Mononuclear cell (primary cell): Measurements from ENCODE around the gene SLC4A2. TPM values are rescaled to one million over a fixed set of nuclear protein-coding genes. Genes with fewer than 3 reads are reported as not detected.

ENCODE experiments used
- H3K27me3 ChIP-seq: 2 replicates; pipeline ENCODE4 v1.6.0; 2011; ENCODE audit warnings: low read length, control low read depth; ENCODE audit not compliant: insufficient read depth
- H3K4me1 ChIP-seq: 2 replicates; pipeline ENCODE4 v1.5.1; 2011; ENCODE audit warnings: mild to moderate bottlenecking, low read length, control low read depth; ENCODE audit not compliant: insufficient read depth
- H3K4me3 ChIP-seq: 2 replicates; pipeline ENCODE4 v1.5.1; 2011; ENCODE audit warnings: mild to moderate bottlenecking, low read length, moderate library complexity
- H3K9me3 ChIP-seq: 2 replicates; pipeline ENCODE4 v1.5.1; 2011; ENCODE audit warnings: low read depth, mild to moderate bottlenecking, control low read depth, low read length
- total RNA-seq: library from RNA; depleted of rRNA; stranded (reverse); fragments of >200 nt; gene quantifications from one replicate; pipeline ENCODE4 v1.2.3, GENCODE V29; 2012

Gene SLC4A2
- total RNA-seq, 1 donor, result 9.4 TPM

GRCh38 chr7:151062399-151063211, 3.2 kb downstream of the SLC4A2 start:
- Histone ChIP-seq H3K4me3 (no peak overlapping the region), H3K9me3 (no peaks in the 10 kb centered on the region), H3K4me1 (peaks cover 26% of the 10 kb centered on the region), H3K27me3 (no peaks in the 10 kb centered on the region)

- H3K4me1 ChIP-seq, result peaks cover 26% of the 10 kb centered on the region
- H3K4me3 ChIP-seq, result no peak overlapping the region
- no peaks in the 10 kb centered on the region for H3K27me3 ChIP-seq
- H3K9me3 ChIP-seq, result no peaks in the 10 kb centered on the region
Observed at GRCh38 chr7:151063212-151063561, 3.8 kb downstream of the SLC4A2 start.

GRCh38 chr7:151064454-151064853, 5.1 kb downstream of the SLC4A2 start:
- H3K4me1 ChIP-seq, result peaks cover 16% of the 10 kb centered on the region
- H3K27me3 ChIP-seq, result no peaks in the 10 kb centered on the region
- no peak overlapping the region for H3K4me3 ChIP-seq
- no peaks in the 10 kb centered on the region for H3K9me3 ChIP-seq

GRCh38 chr7:151064993-151065392, 5.6 kb downstream of the SLC4A2 start:
- H3K27me3 ChIP-seq, result no peaks in the 10 kb centered on the region
- H3K9me3 ChIP-seq, result no peaks in the 10 kb centered on the region
- no peak overlapping the region for H3K4me3 ChIP-seq
- H3K4me1 ChIP-seq, result peaks cover 15% of the 10 kb centered on the region

- no peak overlapping the region for H3K4me3 ChIP-seq
- H3K9me3 ChIP-seq, result no peaks in the 10 kb centered on the region
- no peaks in the 10 kb centered on the region for H3K27me3 ChIP-seq
- H3K4me1 ChIP-seq, result peaks cover 9% of the 10 kb centered on the region
Observed at GRCh38 chr7:151065516-151065915, 6.1 kb downstream of the SLC4A2 start.

- no peak overlapping the region for H3K4me3 ChIP-seq
Observed at GRCh38 chr7:151066273-151066974, 7.0 kb downstream of the SLC4A2 start.

GRCh38 chr7:151068069-151068773, 8.8 kb downstream of the SLC4A2 start:
- Histone ChIP-seq H3K4me1 (no peaks in the 10 kb centered on the region), H3K4me3 (no peak overlapping the region)

More at GRCh38 chr7:151066273-151066974, 7.0 kb downstream of the SLC4A2 start:
- H3K27me3 ChIP-seq, result no peaks in the 10 kb centered on the region
- H3K4me1 ChIP-seq, result peaks cover under 1% of the 10 kb centered on the region
- no peaks in the 10 kb centered on the region for H3K9me3 ChIP-seq

GRCh38 chr7:151069841-151070573, 10.6 kb downstream of the SLC4A2 start:
- Histone ChIP-seq H3K9me3 (no peaks in the 10 kb centered on the region), H3K4me1 (no peaks in the 10 kb centered on the region), H3K4me3 (no peak overlapping the region), H3K27me3 (no peaks in the 10 kb centered on the region)

More at GRCh38 chr7:151068069-151068773, 8.8 kb downstream of the SLC4A2 start:
- H3K27me3 ChIP-seq, result no peaks in the 10 kb centered on the region
- H3K9me3 ChIP-seq, result no peaks in the 10 kb centered on the region

- no peaks in the 10 kb centered on the region for H3K9me3 ChIP-seq
- no peaks in the 10 kb centered on the region for H3K4me1 ChIP-seq
- H3K27me3 ChIP-seq, result no peaks in the 10 kb centered on the region
- no peak overlapping the region for H3K4me3 ChIP-seq
Observed at GRCh38 chr7:151070574-151070960, 11.2 kb downstream of the SLC4A2 start.

- Histone ChIP-seq H3K4me1 (no peaks in the 10 kb centered on the region), H3K27me3 (no peaks in the 10 kb centered on the region), H3K4me3 (no peak overlapping the region), H3K9me3 (no peaks in the 10 kb centered on the region)
Observed at GRCh38 chr7:151071032-151071866, 11.9 kb downstream of the SLC4A2 start.

- Histone ChIP-seq H3K4me1 (peaks cover 6% of the 10 kb centered on the region), H3K9me3 (no peaks in the 10 kb centered on the region), H3K4me3 (no peak overlapping the region), H3K27me3 (no peaks in the 10 kb centered on the region)
Observed at GRCh38 chr7:151073990-151074389, 14.6 kb downstream of the SLC4A2 start.

GRCh38 chr7:151074817-151075661, 15.7 kb downstream of the SLC4A2 start:
- Histone ChIP-seq H3K27me3 (no peaks in the 10 kb centered on the region), H3K4me3 (no peak overlapping the region), H3K4me1 (peaks cover 17% of the 10 kb centered on the region), H3K9me3 (no peaks in the 10 kb centered on the region)

- no peaks in the 10 kb centered on the region for H3K27me3 ChIP-seq
- H3K9me3 ChIP-seq, result no peaks in the 10 kb centered on the region
- peaks cover 18% of the 10 kb centered on the region for H3K4me1 ChIP-seq
Observed at GRCh38 chr7:151075662-151075971, 16.2 kb downstream of the SLC4A2 start.

More at GRCh38 chr7:151075662-151075971, 16.2 kb downstream of the SLC4A2 start:
- no peak overlapping the region for H3K4me3 ChIP-seq
